GM19324 (cell line): Measurements from ENCODE around the gene MYO16.
"Not testable (repeated sequence)": the region's sequence is repeated elsewhere in the genome, so short reads cannot be mapped to it uniquely, and the experiment has no call there.

Experiments
- ATAC-seq: cut with Tn5 transposase; IDR thresholded peaks from one replicate; pipeline ENCODE4 v1.9.1; 2021; ENCODE audit warnings: mild to moderate bottlenecking, moderate library complexity; ENCODE audit not compliant: unreplicated experiment, low FRiP score

MYO16 gene

DNA sequence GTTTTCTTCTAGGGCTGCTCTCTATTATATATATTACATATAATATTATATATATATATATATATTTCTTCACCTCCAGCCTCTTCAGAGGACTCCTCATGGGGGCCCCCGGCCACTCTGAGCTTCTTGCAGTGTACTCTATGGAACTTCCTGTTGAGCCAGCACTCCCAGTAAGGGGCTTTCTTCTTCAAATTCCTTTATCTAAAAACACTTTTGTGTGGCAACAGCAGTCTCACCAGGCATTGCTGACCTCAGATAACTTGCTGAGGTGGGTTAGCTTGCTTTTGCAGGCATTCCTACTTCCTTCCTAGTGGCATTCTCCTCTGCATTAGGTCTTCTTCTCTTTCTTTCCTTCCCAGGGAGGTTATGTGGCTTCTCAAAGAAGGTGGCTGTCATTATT lies 381.5 kb downstream of the MYO16 start:
- no peak for ATAC-seq

DNA sequence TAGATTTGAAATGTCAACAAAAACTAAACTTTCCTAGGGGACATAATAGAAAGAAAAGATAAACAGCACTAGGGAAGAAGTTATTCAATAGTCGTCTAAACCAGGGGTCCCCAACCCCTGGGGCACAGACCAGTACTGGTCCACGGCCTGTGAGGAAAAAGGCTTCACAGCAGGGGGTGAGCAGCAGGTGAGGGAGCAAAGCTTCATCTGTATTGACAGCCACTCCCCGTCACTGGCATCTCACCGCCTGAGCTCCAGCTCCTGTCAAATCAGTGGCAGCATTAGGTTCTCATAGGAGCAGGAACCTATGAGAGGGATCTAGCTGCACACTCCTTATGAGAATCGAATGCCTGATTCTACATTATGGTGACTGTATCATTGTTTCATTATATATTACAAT lies 382.7 kb downstream of the MYO16 start:
- no peak for ATAC-seq

DNA sequence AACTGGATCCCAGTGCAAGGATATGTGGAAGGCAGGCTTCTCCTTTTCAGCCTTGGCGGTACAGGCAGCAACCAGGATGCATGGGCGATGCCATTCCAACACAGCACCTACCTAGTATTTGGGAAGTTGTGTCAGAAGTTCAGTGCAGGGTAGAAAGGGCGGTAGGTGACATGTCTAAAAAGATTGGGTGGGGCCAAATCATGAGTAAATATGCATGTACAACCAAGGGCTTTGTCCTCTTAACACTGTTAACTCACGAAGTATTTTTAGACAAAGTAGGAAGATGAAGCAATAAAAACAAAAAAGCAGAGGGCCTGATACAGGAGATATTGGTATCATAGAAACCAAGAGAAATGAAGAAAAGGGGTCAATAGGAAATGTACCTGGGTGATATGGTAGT lies 392.1 kb downstream of the MYO16 start:
- no peak for ATAC-seq

DNA sequence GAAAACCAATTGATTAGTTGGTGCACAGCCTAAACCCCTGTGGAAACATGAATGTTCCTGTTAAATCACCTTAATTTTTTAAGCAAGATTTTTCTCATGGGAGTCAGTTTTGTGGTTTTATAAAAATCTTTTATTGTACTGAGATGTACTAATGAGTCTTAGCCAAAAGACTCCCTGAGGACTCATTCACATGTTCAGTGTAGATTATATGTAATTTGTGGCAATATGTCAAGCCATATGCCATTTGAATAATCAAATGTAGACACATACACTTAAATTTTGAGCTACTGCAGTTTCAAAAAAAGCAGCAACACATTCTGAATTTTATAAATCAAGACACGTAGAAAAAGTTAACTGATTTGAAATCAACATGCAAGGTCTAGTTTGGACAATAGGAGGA lies 395.2 kb downstream of the MYO16 start:
- ATAC-seq = no peak

DNA sequence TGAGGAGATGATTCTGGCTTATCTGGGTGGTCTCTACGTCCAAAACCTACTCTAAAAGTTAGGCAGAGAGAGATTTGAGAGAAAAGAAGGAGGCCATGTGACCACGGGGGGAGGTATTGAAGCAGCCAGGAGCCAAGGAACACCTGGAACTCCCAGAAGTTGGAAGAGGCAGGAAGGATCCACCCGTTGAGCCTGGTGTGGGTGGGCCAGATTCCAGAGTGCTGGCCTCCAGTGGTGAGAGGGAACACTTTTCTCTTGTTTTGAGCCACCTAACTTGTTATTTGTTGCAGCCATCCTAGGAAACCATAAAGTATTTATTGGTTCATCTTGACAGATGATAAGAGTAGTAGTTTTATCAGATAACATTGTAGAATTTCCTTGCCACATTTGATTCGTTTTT lies 396.9 kb downstream of the MYO16 start:
- no peak for ATAC-seq

DNA sequence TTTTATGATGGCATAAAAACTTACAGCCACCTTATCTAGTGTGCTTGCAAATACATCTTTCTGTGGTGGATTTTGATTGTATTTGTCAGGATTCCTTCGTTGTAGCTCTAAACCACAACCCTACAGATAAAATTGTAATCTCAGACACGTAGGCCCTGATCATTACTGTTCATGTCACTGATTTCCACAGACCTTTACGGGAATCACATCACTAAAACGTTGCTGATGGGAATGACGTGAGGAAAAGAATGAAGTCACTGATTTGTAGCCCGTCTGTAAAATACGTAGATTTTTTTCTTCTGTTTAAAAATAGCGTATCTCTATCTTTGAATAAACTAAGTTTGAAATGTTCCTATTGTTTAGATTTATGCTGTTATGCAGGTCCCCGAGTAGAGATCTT lies 399.2 kb downstream of the MYO16 start:
- no peak for ATAC-seq

DNA sequence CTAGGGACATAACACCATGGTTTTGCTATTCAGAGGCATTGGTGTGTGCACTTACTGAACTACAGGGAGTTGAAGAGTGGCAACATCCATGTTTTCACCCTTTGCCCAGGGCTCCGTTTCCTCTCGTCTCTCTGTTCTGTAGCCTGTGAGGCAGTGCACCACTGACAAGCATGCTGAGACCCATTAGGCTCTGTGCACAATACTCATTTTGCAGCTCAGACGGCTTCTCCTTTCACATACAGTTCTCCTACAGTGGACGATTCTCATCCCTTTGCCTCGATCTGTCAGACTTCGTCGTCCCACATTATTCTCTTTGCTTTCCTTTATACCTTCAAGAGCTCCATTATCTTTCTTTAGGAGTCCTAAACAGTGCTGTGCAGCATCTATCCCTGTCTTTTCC lies 403.7 kb downstream of the MYO16 start:
- no peak for ATAC-seq

DNA sequence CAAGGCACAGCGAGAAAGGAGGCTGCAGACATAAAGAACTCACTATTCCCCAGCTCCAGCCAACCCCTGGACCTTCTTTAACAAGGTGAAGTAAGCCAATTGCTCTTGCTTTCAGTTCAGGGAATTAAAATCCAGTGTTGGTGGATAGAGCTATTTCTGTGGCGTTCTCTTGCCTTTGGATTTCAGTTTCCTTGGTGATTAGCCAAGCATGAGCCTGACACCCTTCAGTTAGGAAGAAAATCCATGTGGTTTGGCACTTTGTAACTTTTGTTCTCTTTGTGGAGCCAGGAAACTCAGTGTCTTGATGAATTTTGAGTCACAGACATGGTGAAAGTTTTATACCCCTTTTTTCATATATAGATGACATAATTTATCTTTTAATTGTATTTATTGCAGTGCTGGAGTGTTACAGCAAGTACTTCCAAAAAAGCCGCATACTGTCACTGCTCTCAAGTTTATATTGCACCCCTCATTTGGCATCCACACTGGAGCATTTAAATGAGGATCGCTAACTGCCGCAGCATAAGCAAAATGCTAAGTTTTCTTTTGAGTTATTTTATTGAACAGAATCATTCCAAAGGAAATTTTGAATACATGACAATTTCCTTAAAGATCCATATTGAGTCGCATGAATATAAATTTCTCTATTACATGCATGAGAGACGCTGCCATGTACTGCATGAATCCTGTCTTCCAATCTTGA lies 406.8 kb downstream of the MYO16 start:
- ATAC-seq = no peak

DNA sequence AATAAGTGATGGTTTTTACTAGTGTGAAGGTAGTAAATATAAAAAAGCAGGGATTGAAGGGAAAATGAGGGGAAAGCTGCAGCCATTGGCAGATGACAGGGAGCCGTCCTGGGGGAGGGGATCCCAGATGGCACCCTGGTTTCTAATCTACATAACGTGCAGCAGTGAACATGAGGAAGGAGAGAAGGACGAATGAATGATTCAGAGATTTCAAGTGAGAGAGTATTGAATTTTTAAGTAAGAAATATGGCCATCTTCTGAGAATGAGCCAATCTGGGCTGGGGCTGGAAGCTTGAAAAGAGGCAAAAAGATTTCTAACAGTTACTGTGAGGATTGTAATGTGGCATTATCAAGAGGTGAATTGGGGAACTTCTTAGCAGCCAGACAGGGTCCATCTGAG lies 414.2 kb downstream of the MYO16 start:
- no peak for ATAC-seq

DNA sequence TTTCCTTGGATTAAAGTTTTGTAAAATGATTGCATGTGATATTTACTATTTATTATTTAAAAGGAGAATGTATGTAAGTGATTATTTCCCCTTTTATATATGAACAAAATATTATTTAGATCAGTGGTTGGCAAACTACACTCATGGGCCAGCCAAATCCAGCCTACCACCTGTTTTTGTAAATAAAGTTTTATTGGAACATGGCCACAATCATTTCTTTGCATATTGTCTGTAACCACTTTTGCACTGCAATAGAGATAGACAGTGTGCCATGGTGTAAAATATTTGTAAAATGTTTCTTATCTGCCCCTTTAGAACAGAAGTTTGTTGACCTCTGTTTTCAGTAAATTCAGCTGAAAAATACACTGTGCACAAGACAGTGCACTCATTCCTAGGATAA lies 426.4 kb downstream of the MYO16 start:
- no peak for ATAC-seq

DNA sequence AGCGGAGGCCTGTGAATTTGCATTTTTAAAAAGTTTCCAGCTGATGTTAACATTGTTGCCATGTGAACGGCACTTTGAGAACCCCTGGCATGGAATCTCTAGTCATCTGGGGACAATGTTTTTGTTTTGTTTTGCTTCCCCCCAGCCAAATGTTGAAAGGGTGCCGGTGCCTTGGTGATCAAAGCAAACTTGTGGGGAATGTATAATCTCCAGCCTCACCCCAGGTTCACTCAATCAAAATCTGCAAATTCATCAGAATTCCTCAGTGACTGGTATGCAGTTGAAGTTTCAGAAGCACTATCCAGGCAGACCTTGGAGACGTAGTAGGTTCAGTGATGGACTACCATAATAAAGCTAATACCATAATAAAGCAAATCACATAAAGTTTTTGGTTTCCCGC lies 428.7 kb downstream of the MYO16 start:
- ATAC-seq = no peak

DNA sequence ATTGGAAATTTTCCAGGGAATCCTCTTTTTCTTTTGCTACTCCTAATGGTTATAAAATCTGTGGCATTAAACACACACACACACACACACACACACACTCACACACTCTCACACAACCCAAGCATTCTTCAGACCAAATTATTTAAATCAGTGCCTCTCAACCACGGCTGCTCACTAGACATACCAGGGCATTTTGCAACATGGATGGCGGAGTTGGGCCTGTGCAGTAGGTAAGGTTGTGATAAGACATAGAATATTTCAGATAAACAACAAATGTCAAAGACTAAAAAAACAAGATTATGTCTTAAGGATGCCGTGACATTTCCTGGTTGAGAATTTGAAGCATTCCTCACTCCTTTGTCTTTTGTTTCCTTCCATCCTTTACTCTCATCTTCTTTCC lies 443.1 kb downstream of the MYO16 start:
- no peak for ATAC-seq

DNA sequence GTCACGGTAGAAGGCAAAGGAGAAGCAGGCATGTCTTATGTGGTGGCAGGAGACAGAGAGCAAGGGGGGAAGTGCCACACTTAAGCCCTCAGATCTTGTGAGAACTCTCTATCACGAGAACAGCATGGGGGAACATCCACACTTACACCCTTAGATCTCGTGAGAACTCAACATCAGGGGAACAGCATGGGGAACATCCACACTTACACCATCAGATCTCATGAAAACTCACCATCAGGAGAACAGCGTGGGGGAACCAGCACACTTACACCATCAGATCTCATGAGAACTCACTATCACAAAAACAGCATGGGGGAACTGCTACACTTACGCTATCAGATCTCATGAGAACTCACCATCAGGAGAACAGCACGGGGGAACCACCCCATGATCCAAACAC lies 445.0 kb downstream of the MYO16 start:
- no peak for ATAC-seq

DNA sequence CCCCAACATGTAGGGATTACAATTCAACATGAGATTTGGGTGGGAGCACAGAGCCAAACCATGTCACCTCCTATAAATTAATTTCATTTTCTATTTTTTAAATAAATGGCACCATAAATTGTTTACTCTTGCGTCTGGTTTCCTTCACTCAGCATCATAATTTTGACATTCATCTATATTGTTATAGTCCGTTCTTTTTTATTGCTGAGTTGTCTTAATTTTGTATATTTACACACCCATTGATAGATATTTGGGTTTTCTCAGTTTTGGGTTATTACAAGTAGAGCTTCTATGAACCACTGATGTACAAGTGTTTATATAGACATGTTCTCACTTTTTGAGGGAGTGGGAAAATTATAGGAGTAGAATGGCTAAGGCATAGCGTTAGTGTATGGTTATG lies 445.4 kb downstream of the MYO16 start:
- no peak for ATAC-seq

DNA sequence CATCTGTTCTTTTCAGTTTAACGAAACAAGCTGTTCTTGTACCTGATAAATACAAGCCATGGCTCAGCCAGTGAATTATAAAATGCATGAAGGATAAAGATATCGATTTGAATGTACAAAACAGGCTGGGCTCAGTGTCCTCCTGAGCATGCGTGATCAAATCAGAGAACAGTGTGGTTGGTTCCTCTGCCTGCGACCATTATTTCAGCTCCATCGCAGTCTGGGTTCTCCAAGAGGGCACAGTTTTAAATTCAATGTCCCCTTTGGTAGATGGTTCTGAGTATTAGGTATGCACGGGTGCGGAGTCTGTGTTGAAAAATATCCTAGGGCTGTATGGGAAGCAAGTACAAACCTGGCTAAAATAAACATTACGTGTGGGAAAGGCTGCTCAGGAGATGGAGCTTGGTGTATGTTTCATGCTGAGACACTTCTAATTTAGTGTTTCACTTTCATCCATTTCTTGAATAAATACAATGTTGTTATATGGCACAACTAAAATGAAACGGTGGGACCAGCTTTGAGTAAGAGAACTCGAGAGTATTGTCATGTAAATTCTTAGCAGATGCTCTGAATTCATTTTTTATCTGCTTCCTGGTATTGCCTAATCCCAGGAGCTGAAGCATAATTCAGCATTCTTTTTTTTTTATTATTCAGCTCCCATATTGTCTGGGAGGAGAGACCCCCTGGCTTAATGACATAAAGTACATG lies 458.7 kb downstream of the MYO16 start:
- no peak for ATAC-seq

DNA sequence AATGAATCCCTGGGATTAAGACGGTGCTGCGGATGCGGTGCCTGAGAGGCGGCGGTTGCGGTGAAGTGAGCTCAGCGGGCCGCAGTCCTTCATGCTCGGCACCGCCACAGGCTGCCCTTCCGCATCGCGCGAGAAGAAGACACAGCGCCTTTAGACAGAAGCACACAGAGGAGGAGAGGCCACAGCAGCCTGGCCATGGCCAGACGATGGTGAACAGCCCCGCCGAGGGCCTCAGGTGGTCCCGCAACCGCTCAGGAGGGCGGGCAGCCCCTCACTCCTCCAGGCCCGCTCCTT lies 459.2 kb downstream of the MYO16 start:
- ATAC-seq = no peak

DNA sequence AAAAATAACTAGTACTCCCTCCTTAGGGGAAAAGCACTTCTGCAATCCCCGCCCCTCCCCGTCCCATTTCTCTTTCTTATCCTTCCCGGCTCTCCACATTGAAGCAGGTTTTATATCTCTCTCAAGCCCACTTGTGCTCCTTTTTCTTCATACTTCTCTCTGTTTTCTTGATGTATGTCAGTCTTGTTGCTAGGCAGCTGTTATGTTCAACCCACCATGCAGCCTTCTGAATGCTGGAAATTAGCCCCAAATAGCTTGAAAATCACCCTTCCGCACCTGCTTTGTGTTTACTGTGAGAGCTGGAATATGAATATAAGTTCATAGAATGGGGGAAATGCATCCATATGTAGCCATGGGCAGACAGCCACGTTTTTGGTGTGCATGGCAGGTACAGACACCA lies 461.4 kb downstream of the MYO16 start:
- no peak for ATAC-seq

DNA sequence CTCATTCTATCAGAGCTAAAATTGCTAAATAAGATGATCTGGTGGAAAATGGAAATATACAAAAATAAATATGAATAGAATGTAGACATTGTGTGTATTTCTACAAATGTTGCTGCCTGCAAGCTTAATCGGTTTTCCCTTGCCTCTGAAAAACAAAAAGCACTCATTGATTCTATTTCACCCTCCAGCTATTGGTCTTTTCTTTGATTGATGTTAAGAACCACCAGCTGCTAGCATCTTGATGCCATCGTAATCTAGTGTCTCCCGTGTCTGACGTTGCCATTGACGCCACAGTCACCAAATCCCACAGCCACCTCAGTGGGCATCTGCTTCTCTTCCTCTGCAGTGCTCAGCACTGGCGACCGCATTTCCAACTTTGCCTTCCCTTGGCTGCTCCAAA lies 461.8 kb downstream of the MYO16 start:
- no peak for ATAC-seq

DNA sequence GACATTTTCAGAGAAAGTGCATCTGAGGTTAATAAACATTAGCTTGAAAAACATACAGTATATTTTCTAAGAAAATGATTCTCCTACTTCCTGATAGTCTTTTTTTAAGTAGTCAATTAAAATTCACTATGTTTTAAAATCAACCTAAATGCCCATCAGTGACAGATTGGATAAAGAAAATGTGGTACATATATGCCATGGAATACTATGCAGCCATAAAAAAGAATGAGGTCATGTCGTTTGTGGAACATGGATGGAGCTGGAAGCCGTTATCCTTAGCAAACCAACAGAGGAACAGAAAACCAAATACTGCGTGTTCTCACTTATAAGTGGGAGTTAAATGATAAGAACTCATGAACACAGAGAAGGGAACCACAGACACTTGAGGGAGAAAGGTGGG lies 462.8 kb downstream of the MYO16 start:
- ATAC-seq = not testable (repeated sequence)

DNA sequence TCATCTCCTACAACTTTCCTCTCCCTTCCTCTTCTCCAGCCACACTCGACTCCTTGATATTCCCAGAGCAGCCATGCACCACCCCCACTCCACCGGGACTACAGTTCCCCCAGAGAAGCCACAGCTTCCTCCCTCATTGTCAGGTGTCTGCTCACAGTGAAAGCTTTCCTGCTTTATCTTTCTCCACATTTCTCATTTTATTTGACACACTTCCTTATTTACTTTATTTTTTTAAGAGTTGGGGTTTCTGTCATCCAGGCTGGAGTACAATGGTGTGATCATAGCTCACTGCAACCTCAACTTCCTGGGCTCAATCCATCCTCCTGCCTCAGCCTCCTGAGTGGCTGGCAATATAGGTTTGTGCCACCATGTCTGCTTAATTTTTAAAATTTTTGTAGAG lies 464.6 kb downstream of the MYO16 start:
- ATAC-seq = no peak

DNA sequence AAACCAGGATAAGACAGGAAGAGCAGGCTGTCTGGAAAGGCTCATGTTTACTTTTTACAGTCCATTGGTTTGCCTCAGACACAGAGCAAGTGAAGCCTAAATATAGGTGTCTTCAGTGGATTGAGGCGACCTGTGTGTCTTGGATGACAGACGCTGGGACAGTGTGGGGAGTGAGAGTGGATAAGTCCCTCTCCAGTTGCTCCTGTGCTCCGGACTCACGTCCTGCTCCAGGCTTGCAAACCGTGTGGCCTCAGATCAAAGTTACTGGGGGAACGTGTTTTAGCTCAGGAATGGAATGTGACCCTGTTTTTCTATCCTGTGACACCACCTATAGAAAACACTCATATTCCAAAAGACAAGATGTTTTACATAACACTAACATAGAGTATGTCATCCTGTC lies 465.7 kb downstream of the MYO16 start:
- ATAC-seq = no peak

DNA sequence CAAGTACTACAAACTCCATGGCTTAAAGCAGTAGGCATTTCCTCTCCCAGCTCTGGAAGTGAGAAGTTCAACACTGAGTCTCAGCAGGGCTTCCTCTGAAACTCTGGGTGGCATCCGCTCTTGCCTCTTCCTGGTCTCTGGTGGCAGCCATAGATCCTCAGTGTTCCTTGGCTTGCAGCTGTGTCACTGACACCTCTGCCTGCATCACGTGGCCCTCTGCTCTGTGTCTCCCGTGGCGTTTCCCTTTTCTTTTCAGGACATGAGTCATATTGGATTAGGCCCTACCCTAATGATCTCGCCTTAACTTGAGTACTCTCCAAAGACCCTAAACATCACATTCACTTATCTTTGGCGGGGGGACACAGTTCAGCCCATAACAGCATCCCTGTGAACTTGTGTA lies 466.7 kb downstream of the MYO16 start:
- no peak for ATAC-seq
